ENCODE measurements around the gene SUSD4. TPM values are rescaled to one million over a fixed set of nuclear protein-coding genes. Genes with fewer than 3 reads are reported as not detected.

The SUSD4 gene
- total and polyA plus RNA-seq, 2 donors (not counting 3 experiments of a cell fraction or from before 2014, with no cell fraction given) = not detected

GRCh38 chr1:223299553-223299952 lies 64.4 kb downstream of the SUSD4 start:
- Histone ChIP-seq H3K9me3 (replicated peaks; ENCODE audit: control insufficient read depth, insufficient read depth, low read length) (no peaks in the 10 kb centered on the region), H2AFZ (ENCODE audit: low read depth, low read length) (no peak overlapping the region), H3K4me1 (ENCODE audit: control insufficient read depth, extremely low read depth, insufficient read depth, low read length) (no peaks in the 10 kb centered on the region), H3K27ac (ENCODE audit: insufficient read depth, low read depth, low read length) (no peak overlapping the region), H3K9ac (replicated peaks; ENCODE audit: extremely low read depth, insufficient read depth, low read length) (no peak overlapping the region), H3K27me3 (ENCODE audit: control insufficient read depth in 2 of 2, insufficient read depth in 2 of 2, low read length in 2 of 2) (no peaks in the 10 kb centered on the region), H3K79me2 (ENCODE audit: control insufficient read depth, insufficient read depth, low read length) (no peaks in the 10 kb centered on the region), H4K20me1 (replicated peaks; ENCODE audit: control insufficient read depth, extremely low read depth, insufficient read depth, low read length) (no peaks in the 10 kb centered on the region), H3K4me3 (replicated peaks in 1 of 3; ENCODE audit: insufficient read depth in 1 of 3, low read depth in 1 of 3, low read length in 3 of 3) (no peak overlapping the region), H3K4me2 (ENCODE audit: insufficient read depth, low read length) (no peak overlapping the region), H3K9me1 (replicated peaks; ENCODE audit: control insufficient read depth, extremely low read depth, insufficient read depth, low read length) (no peaks in the 10 kb centered on the region), H3K36me3 (ENCODE audit: control insufficient read depth in 2 of 2, extremely low read depth in 1 of 2, insufficient read depth in 2 of 2, low read length in 2 of 2) (no peaks in the 10 kb centered on the region)
- TF ChIP-seq, protein P1, sequence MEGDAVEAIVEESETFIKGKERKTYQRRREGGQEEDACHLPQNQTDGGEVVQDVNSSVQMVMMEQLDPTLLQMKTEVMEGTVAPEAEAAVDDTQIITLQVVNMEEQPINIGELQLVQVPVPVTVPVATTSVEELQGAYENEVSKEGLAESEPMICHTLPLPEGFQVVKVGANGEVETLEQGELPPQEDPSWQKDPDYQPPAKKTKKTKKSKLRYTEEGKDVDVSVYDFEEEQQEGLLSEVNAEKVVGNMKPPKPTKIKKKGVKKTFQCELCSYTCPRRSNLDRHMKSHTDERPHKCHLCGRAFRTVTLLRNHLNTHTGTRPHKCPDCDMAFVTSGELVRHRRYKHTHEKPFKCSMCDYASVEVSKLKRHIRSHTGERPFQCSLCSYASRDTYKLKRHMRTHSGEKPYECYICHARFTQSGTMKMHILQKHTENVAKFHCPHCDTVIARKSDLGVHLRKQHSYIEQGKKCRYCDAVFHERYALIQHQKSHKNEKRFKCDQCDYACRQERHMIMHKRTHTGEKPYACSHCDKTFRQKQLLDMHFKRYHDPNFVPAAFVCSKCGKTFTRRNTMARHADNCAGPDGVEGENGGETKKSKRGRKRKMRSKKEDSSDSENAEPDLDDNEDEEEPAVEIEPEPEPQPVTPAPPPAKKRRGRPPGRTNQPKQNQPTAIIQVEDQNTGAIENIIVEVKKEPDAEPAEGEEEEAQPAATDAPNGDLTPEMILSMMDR (IDR thresholded peaks at IDR 0.05; ENCODE audit: extremely low read depth in 1 of 2, insufficient read depth in 1 of 2, low read depth in 1 of 2, low read length in 2 of 2) = no peak
- TF ChIP-seq MYC (IDR thresholded peaks at IDR 0.05; ENCODE audit: low read depth, low read length) (no peak), EZH2 (IDR thresholded peaks at IDR 0.05; ENCODE audit: borderline replicate concordance, low read depth, low read length, severe bottlenecking) (no peak), POLR2AphosphoS5 (IDR thresholded peaks at IDR 0.05; ENCODE audit: insufficient read depth, low read depth, low read length) (no peak), GATA2 (IDR thresholded peaks at IDR 0.05; ENCODE audit: insufficient read depth, insufficient read length, low read depth, low read length) (no peak), MAX (IDR thresholded peaks at IDR 0.05; ENCODE audit: insufficient read depth, insufficient read length) (no peak), FOS (IDR thresholded peaks at IDR 0.05; ENCODE audit: borderline replicate concordance, insufficient read depth, low read length) (no peak), JUN (IDR thresholded peaks at IDR 0.05; ENCODE audit: borderline replicate concordance, insufficient read depth, insufficient read length, low read depth) (no peak), POLR2A (IDR thresholded peaks at IDR 0.05; ENCODE audit: low read depth, low read length) (no peak)
- DNase-seq (ENCODE audit: low read depth, low spot score) = no peak
- dilution Hi-C loops (cut with MboI; ENCODE audit: extremely low pct_ligation_motif_present, low sequenced_read_pairs) (no loop called here), intact Hi-C loops (cut with micrococcal nuclease) (no loop called here)
- POLR2A ChIA-PET = no interaction called here
- no peak for FAIRE-seq
- CTCF ChIA-PET = no interaction called here
- no TSS peak for BruUV-seq (replicated peaks)
